ENCODE data around the gene TPPP. TPM values are rescaled to one million over a fixed set of nuclear protein-coding genes. Genes with fewer than 3 reads are reported as not detected.

The TPPP gene
- total and polyA plus RNA-seq, 2 of the 13 experiments (the other 11 are each of a cell fraction or from before 2014, with no cell fraction given) = 0.07 TPM; not detected in 1

DNA sequence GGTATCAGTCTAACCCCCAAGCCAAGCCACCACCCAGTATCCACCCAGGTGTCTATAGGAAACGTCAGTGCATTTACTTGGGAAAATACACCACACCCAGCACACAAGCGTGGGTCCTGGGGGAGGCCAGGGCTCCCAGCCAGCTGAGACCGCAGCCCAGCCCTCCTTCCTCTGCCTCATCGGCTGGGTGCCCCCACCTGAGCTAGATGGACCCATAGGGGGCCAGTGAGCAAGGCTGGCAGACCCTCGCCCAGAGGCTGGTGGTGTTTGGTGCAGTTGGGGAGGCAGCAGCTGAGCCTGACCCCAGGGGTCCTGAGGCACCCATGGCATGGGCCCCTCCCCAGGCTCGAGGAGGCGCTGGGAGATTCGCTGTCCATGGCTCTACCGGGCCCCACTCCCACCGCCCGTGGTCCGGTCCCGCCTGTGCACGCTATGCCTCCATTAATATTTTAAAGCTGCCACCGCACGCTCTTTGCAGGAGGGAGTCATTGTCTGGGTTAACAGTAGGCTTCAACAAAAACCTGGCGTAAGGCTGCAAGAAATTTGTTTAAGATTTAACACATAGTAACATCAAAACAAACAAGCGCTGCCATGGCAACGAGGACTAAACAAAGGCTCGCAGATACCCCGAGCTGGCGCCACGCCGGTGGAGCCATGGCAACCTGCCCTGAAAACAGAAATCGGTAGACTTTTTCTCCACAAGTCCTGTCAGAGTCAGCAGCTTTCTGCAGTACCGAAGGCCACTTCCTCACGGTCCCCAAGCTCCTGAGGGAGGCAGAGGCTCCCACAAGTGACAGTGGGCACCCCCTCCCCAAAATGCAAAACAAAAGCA lies 20.6 kb downstream of the TPPP start:
- Histone ChIP-seq H3K36me3 (replicated peaks in 1 of 2; ENCODE audit: control insufficient read depth in 1 of 2, insufficient read depth in 2 of 2, low read length in 2 of 2) (no peaks in the 10 kb centered on the region), H3K4me3 (replicated peaks in 1 of 3; ENCODE audit: insufficient read depth in 1 of 3, low read depth in 2 of 3, low read length in 3 of 3) (peak overlapping the region in 1 of 3 experiments; percentile 64; a peak in 1 of 6 replicates), H3K4me1 (ENCODE audit: insufficient read depth, low read length) (peaks cover 45% of the 10 kb centered on the region), H3K9me3 (ENCODE audit: low read length) (no peaks in the 10 kb centered on the region), H2AFZ (ENCODE audit: low read length) (no peak overlapping the region), H3K9ac (ENCODE audit: insufficient read depth, low read depth, low read length) (peak overlapping the region; percentile 64), H3K4me2 (ENCODE audit: low read depth, low read length) (peak overlapping the region; percentile 93), H3K27me3 (ENCODE audit: control insufficient read depth in 1 of 2, insufficient read depth in 2 of 2, low read length in 2 of 2) (peaks cover 3 to 22% of the 10 kb centered on the region in 2 experiments; a peak in 4 of 5 replicates), H4K20me1 (ENCODE audit: insufficient read depth, low read length) (no peaks in the 10 kb centered on the region; the same call in 1 of the 2 replicates), H3K27ac (ENCODE audit: extremely low read length, insufficient read depth, low read length) (peak overlapping the region; percentile 43), H3K79me2 (ENCODE audit: insufficient read depth, low read length) (no peaks in the 10 kb centered on the region)
- TSS peak; percentile 23 for BruUV-seq (replicated peaks)
- FAIRE-seq (peak; percentile 12), ATAC-seq (peak; percentile 16), DNase-seq (ENCODE audit: low spot score) (peak; percentile 82)
- WGBS (ENCODE audit: low lambda C conversion rate) = 0% methylated on average over 8 of the region's 27 CpGs
- intact Hi-C loops (cut with micrococcal nuclease; ENCODE audit: unreplicated experiment) = loop anchor here (10.0 kb wide), 1 partner anchor 222 kb away; the partner anchor contains the start of genes BRD9 and TRIP13
- ChIA-PET CTCF (ENCODE audit: low intra/inter-chr PET ratio, low total read pairs) (no interaction called here), POLR2A (interaction anchor here (0.6 kb wide), 1 partner anchor 10 kb away, joined by 3 read pairs; no protein-coding TSS in a partner anchor)
- in situ Hi-C loops (cut with HindIII; ENCODE audit: extremely low pct_ligation_motif_present, low pct_unique_long_range_greater_than_20kb) = loop anchor here (10.0 kb wide), 1 partner anchor 222 kb away; the partner anchor contains the start of genes BRD9 and TRIP13
- TF ChIP-seq MED13 (CRISPR knock-in tag; IDR thresholded peaks at IDR 0.05) (no peak), JUN (CRISPR knock-in tag; IDR thresholded peaks at IDR 0.05) (no peak), SAP130 (CRISPR knock-in tag; IDR thresholded peaks at IDR 0.05; ENCODE audit: low read depth) (0 out of 2 replicates have a peak, but pooled peaks have one; percentile 30), ZNF121 (CRISPR knock-in tag; IDR thresholded peaks at IDR 0.05) (no peak), ZKSCAN5 (CRISPR knock-in tag; IDR thresholded peaks at IDR 0.05) (no peak), REXO4 (CRISPR knock-in tag; IDR thresholded peaks at IDR 0.05; ENCODE audit: borderline replicate concordance) (no peak), MAZ (IDR thresholded peaks at IDR 0.05; ENCODE audit: borderline replicate concordance, low read depth, low read length) (no peak), MAZ (CRISPR knock-in tag; IDR thresholded peaks at IDR 0.05; ENCODE audit: low read depth) (no peak), TBX3 (IDR thresholded peaks at IDR 0.05; ENCODE audit: borderline replicate concordance) (no peak), HIVEP1 (CRISPR knock-in tag; IDR thresholded peaks at IDR 0.05) (no peak), ASH2L (IDR thresholded peaks at IDR 0.05; ENCODE audit: insufficient read length, low read depth, low read length) (no peak), FOXA1 (IDR thresholded peaks at IDR 0.05) (no peak), FOXA1 (CRISPR knock-in tag; IDR thresholded peaks at IDR 0.05) (peak; percentile 4; the same call in 1 of the 2 replicates), ZNF772 (CRISPR knock-in tag; IDR thresholded peaks at IDR 0.05) (no peak), AHR (CRISPR knock-in tag; IDR thresholded peaks at IDR 0.05) (no peak)
- TF ChIP-seq, protein P1, sequence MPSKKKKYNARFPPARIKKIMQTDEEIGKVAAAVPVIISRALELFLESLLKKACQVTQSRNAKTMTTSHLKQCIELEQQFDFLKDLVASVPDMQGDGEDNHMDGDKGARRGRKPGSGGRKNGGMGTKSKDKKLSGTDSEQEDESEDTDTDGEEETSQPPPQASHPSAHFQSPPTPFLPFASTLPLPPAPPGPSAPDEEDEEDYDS (CRISPR knock-in tag; IDR thresholded peaks at IDR 0.05) = no peak
- TF ChIP-seq, protein P2, sequence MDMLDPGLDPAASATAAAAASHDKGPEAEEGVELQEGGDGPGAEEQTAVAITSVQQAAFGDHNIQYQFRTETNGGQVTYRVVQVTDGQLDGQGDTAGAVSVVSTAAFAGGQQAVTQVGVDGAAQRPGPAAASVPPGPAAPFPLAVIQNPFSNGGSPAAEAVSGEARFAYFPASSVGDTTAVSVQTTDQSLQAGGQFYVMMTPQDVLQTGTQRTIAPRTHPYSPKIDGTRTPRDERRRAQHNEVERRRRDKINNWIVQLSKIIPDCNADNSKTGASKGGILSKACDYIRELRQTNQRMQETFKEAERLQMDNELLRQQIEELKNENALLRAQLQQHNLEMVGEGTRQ (IDR thresholded peaks at IDR 0.05; ENCODE audit: low read depth, low read length) = no peak
- TF ChIP-seq, protein P2 (CRISPR knock-in tag; IDR thresholded peaks at IDR 0.05; ENCODE audit: borderline replicate concordance) = no peak
- TF ChIP-seq, protein P3, sequence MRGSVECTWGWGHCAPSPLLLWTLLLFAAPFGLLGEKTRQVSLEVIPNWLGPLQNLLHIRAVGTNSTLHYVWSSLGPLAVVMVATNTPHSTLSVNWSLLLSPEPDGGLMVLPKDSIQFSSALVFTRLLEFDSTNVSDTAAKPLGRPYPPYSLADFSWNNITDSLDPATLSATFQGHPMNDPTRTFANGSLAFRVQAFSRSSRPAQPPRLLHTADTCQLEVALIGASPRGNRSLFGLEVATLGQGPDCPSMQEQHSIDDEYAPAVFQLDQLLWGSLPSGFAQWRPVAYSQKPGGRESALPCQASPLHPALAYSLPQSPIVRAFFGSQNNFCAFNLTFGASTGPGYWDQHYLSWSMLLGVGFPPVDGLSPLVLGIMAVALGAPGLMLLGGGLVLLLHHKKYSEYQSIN (CRISPR knock-in tag; IDR thresholded peaks at IDR 0.05; ENCODE audit: borderline replicate concordance) = no peak
- TF ChIP-seq, protein P4, sequence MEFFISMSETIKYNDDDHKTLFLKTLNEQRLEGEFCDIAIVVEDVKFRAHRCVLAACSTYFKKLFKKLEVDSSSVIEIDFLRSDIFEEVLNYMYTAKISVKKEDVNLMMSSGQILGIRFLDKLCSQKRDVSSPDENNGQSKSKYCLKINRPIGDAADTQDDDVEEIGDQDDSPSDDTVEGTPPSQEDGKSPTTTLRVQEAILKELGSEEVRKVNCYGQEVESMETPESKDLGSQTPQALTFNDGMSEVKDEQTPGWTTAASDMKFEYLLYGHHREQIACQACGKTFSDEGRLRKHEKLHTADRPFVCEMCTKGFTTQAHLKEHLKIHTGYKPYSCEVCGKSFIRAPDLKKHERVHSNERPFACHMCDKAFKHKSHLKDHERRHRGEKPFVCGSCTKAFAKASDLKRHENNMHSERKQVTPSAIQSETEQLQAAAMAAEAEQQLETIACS (CRISPR knock-in tag; IDR thresholded peaks at IDR 0.05) = no peak

Data from HepG2 (cell line).